LNCAP (cell line): Measurements from ENCODE around the gene MAGI2.

Experiments
- CTCF ChIP-seq: fragments of 450-650 bp; IDR thresholded peaks from 2 replicates; pipeline ENCODE4 v1.5.1; 2017; ENCODE audit warnings: mild to moderate bottlenecking

MAGI2 gene

GRCh38 chr7:77975672-77976480 is 1477.6 kb downstream of the MAGI2 start:
- TF ChIP-seq CTCF = no peak

- no peak for TF ChIP-seq CTCF
Measured at GRCh38 chr7:77971726-77972125, 1481.7 kb downstream of the MAGI2 start.

GRCh38 chr7:77967429-77967828 is 1486.0 kb downstream of the MAGI2 start:
- TF ChIP-seq CTCF = no peak
